HG02571 (cell line): Measurements from ENCODE around the gene SLC22A4.

Experiments
- ATAC-seq: cut with Tn5 transposase; IDR thresholded peaks from one replicate; pipeline ENCODE4 v1.9.1; 2021; ENCODE audit warnings: mild to moderate bottlenecking, moderate library complexity; ENCODE audit not compliant: unreplicated experiment

SLC22A4 gene

DNA sequence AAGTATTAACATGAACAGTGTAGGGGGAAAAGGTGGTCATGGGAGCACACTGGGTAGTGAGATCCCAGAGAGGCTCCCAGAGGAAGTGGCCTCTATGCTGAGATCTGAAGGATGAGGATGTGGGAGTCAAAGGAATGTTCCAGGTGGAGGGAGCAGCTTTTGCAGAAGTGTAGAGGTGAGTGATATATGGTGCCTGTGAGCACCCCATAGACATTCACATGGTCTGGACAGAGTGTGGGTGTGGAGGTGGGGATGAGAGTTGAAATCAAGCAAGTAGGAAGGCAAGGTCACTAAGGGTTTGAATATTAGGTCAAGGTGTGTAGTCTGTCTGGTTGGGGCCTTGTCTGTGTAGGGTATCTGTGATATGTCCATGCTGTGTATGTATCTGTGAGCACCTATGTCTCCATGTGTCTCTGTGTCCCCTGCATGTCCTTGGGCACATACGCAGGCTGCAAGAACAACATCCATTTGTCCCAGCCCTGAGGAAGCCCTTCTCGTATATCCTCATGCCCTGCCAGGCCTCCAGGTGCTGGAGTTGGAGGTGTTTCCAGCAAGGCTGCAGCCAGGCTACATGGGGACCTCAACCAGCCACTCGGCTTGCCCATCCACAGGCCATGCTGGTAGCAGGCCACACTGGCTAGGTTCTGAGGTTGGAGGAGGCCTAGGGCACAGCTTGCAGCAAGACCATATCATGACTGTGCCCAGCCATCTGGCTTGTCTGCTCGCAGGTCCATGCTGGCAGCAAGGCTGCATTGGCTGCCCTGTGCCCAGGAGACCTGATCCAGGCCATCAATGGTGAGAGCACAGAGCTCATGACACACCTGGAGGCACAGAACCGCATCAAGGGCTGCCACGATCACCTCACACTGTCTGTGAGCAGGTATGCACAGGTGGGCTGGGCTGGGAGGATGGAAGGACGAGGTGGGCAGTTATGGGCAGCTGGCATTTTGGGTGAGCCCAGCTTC is 32.0 kb upstream of the SLC22A4 start:
- ATAC-seq = no peak

DNA sequence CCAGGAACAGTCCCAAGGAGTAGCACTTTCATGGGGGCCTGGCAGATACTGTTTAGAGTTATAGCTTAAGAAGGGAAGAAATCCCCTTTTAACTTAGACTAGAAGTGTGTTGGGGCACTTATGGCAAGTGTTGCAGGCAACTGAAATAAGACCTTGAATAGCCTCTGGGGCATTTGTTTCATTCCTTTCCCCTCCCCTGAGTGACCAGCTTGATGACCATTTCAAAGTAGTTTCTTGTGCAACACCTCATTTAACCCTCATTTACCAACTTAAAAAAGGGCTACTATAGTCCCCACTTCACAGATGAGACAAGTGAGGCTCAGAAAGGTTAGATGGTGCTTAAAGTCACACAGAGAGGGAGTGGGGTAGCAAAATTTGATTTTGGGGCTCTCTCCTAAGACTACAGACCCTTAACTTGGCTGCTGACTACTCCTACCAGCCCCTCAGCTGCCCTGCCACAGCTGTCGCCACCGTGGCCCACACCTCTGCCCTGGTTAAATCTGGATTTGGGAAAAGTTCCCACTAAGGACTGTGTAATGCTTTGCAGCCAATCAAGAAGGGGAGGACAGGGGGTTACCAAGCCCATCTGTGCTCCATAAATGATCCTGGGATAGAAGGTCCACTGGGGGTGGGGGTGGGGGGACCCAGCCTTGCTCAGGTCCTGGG is 31.2 kb upstream of the SLC22A4 start:
- no peak for ATAC-seq

DNA sequence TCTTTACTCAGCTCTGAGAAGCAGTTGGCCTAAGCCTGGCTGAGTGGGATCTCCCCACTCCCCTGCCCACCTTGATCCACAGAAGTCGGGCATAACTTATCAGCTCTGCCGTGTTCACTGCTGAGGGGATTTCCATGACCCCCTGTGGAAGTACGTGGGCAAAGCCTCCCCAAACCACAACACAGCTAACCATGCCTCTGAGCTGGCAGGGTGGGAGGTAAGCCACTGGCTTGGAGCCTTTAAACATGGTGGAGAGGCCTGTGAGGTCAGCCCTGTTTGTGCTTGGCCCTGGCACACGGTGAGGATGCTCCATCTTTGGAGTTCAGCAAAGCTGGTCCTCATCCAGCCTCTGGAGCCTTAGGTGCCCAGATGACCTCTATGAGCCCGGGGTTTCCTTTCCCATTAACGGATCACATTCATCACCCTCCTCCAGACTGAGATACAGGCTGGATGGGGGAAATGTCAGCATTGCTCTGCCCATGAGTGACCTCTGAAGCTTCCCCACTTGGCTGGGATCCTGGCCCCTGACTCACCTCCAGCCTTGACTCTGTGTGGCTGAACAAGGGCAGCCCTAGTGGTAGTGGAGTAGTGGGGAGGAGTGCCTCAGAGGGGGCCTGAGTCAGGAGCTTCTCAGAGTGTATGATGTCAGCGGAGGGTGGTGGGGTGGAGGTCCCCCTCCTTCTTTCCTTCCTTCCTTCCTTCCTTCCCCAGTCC is 30.5 kb upstream of the SLC22A4 start:
- ATAC-seq = no peak

DNA sequence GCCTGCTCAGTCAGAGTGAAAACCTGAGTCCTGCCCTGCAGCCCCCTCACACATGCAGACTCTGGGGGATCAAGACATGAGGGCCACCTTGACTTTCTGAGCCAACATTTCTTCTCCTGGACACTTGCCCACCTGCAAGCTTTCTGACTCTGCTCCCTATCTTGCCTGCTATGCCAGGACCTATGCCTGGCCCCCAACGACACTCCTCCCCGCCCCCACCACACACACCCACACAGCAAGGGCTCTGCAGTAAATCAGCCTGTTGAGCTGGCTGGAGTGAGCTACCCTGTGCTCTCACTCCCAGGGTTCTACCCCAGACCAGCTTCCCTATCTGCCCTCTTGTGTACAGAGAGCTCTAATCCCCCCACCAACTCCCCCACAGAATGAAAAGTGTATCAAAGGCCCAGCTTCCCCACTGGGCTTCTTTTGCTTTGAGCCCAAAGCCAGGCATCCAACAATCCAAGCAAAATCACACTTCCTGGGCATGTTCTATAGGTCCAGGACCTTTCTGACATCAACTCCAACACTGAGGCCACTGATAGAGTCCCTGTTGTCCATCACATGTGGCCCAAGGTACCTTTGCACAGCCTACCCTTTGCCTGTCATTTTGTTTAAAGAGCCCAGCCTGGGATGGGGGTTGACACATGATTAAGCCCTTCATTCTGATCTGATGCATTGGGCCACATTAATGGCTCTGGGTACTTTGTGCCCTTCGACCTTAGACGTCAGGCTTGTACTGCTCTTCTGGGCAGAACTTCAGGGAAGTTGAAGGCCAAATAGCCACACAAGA is 29.5 kb upstream of the SLC22A4 start:
- no peak for ATAC-seq

DNA sequence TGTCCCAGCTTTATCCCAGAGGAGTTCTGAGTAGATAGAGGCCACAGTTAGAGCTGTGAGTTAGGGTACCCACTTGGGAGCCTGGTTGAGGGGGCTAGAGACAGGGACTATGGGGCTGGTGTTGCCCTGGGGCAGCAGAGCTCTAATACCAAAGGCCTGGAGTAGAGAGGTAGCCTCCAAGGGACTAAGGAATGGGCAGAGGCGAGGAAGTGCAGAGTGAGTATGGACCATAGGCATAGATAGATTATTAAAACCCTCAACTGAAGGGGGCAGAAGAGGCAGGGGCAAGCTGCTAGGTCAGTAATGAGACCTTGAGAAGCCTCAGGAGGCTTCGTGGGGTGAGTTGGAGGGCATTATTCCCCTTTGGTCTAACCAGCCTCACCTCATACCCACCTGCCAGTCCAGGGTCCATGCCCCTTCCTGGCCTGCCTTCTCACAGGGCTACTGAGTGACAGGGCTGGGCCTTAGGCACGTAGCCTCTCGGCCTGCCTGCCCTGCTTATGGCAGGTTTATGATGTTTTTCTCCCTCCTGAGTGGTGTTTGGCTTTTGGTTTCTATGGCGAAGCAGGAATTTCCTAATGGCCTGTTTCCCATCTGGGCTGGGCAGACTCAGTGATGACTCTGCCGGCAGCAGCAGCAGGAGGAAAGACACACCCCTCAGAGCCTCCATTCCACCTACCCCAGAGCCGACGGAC is 28.7 kb upstream of the SLC22A4 start:
- ATAC-seq = no peak

DNA sequence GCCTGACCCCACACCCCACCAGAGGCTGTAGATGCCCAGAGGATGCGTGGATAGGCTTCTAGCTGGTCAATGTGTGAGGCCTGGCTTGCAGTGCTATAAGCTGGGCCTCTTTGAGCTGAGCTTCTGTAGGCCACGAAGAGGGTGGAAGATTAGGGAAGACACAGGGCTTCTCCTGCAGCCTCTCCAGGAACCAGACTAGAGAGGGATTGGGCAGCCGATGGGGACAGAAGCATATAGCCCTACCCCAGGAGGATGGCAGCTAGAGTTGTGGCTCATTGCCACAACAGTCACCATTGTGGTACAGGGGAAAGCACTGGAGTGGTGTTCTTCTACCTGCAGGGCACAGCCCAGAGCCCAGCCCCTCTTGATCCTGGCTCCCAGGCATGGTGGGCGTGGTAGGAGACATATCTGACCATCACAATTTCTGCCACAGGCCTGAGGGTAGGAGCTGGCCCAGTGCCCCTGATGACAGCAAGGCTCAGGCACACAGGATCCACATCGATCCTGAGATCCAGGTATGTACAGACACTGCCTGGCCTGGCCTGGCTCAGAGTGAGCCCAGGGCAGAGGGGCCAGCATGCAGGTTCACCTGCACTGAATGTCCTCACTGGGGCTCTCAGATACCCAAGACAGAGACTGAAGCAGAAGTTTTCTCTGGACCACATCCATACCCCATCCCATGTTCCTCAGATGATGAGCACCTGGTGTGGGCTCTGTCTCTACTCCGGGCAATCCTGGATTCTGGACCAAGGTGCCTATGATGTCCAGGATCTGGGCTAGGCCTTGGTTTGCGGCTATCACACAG is 28.0 kb upstream of the SLC22A4 start:
- no peak for ATAC-seq

DNA sequence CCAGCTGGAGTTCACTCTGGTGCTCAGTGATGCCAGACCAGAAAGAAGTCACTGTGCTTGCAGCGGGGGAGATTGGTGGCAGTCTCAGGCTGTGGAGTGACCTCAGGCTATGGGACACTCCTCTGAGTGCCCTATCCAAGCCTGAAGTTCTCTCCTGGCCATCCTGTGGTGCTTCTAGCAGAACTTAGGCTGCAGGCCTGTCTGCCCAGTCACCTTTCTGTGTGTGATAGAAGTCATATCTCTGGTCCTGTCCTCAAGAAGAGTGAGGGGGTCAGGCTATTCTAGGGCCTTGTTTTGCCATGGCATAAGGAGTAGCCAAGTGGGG is 27.4 kb upstream of the SLC22A4 start:
- ATAC-seq = no peak

DNA sequence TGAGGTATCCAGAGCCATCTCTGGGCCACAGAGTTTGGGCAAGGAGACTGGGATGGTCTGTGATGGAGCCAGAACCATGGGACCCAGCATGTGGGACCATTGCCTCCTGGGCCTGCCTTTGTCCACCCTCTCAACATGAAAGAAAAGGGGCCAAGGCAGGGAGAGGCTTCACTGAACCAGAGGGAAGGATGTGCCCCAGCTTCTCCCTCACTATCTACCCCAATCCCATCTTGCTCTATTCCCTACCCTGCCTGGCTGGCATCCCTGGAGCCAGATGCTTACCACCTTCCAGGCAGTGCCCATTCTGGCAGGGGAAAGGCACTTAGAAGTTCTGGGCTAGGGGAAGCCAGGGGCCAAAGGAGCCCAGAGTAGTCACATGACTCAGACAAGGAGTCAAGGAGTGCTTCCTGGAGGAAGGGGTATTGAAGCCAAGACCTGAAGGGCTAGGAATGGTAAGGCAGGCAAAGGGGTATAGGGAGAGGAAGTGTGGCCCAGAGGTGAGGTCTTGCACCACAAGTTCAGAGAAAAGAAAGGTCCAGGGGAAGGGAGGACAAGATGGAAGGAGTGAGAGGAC is 26.9 kb upstream of the SLC22A4 start:
- ATAC-seq = no peak

DNA sequence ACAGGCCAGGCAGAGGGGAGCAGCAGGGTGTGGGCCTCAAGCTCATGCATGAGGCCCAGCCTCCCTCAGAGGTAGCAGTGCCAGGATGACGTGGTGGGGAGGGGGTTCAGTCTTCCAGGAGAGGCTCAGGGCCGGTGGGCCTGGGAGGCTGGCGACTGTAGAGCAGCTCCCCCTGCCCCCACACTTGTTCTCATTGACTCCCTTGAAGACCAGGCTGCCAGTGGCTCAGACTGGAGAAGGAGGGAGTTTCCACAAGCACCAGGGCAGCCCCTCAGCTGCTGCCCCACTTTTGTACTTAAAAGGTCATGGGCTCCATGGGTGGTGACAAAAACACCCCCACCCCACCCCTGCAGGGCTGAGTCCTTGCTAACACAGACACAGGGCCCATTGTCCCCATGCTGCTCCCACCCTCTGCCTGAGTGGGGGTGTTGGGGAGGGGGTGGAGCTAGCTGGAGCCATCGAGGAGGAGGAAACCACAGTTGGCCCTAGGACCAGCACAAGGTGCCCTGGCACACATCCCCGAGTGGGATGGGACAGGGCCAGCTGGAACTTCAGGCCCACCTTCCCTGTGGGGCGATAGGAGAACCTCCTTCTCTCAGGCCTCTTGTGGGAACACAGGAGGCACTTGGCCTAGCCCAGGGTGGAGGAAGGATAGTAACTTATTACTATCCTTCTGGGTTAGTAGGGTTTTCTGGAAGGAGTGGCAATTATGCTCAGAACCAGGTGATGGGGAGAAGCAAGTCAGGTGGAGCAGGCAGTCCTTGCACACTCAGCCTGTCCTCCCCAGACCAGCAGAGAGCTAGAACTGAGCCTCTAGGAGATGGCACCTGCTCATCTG is 26.0 kb upstream of the SLC22A4 start:
- peak; percentile 4 for ATAC-seq

DNA sequence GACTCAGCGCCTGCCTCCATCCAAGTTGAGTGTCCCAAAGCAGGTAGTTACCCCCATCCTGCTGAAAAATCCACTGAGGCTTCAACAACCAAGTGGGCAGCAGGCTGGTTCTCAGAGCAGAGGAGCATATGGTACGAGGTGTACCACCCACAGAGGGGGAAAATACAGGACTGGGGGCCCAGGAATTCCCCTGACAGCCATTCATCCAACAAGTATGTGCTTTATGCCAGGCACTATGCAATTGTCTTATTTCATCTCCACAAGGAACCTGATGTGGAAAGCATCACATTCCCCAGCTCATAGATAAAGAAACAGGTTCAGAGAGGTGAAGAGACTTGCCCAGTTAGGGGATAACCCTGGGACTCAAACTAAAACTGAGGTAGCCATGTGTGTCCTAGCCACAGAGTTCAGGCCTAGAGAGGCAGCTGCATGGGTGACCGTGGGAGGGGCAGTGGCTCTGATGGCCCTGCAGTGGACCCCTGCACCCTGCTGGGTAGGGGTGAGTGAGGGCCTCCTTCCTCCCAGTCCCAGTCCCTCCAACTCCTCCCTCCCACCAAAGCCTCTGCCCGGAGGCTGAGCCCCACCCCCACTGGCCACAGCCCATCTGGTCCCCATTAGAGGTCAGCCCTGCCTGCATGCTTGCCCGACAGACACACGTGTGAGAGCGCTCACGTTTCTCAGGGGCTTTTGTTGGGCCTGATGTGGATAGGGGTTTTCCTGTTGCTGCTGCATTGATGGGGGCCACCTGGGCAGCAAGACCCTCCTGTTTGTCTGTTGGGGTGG is 25.2 kb upstream of the SLC22A4 start:
- peak; percentile 69 for ATAC-seq

DNA sequence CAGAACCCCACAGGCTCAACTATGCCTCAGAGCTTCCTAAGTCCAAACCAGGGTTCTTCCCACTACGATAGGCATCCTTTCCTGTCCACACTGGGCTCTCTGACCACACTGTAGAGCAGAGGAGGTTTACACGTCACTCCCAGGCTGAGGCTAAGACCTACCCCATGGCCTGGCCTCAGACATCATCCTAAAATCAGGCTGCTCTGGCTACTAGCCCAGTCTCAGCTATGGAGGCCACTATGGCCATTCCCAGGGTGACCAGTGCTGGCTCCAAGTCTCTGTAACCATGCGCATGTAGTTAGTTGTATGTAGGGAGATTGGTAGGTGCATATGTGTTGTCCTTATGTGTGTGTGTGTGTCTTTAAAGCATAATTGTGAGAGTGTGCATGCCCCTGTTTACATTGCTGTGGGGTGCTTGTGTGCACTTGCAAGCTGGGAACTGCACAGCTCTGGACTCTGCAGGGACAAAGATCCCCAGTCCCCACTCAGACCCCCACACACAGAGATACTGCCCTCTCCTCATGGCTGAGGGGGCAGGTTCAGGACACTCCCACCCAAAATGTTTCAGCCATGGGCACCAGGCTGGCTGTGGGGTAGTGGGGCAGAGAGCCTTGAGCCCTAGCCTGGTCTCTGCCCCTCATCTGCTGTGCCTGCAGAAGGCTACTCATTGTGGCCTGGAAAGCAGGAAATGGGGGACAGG is 24.4 kb upstream of the SLC22A4 start:
- ATAC-seq = no peak

DNA sequence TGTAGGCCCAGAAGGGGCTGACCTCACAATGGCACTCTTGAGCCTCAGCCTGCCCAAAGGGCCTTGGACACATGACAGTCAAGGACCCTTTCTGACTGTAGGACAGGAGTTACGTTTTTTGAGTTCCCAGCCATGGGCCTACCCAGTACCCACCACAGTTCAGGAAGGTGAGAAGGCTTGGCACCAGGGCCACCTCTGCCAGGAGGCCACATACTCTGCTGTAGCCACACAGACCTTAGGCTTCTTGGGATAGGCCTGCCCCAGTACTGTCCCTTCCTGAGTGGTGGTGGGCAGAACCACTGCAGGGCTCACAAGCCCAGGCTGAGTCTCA is 23.9 kb upstream of the SLC22A4 start:
- ATAC-seq = no peak

DNA sequence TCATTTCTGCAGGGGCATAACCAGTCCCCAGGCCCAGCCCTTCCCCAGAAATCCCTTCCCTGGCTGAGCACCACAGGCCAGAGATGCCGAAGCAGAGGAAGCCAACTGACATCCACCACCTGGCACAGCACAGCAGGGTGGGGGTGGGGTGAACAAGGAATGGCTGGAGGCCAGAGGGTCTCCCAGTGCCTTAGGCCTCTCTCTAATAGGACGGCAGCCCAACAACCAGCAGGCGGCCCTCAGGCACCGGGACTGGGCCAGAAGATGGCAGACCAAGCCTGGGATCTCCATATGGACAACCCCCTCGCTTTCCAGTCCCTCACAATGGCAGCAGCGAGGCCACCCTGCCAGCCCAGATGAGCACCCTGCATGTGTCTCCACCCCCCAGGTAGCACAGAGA is 23.5 kb upstream of the SLC22A4 start:
- no peak for ATAC-seq

DNA sequence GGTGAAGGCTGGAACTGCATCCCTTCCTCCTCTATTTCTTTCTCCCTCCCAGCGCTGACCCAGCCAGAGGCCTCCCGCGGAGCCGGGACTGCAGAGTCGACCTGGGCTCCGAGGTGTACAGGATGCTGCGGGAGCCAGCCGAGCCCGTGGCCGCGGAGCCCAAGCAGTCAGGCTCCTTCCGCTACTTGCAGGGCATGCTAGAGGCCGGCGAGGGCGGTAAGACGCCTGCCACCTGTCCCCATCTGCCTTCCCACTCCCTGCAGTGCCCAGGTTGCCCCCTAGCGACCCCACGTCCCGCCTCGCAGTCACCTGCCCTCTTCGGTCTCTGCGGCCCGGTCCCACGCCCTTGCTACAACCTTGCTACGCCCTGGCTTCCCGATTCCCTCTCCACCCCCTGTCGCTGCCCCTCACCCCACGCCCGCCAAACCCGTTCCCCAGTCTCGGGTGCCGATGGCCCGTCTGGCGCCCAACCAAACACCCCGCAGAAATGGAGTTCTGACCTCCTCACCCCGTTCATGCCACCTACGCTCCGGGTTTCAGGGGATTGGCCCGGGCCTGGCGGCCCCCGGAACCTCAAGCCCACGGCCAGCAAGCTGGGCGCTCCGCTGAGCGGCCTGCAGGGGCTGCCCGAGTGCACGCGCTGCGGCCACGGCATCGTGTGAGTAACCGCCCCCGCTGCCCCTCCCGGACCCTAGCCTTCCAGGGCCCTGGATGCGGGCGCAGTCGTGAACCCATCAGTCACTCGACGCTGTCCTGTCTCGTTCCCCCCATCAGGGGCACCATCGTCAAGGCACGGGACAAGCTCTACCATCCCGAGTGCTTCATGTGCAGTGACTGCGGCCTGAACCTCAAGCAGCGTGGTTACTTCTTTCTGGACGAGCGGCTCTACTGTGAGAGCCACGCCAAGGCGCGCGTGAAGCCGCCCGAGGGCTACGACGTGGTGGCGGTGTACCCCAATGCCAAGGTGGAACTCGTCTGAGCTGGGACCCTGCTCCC is 22.6 kb upstream of the SLC22A4 start:
- no peak for ATAC-seq

DNA sequence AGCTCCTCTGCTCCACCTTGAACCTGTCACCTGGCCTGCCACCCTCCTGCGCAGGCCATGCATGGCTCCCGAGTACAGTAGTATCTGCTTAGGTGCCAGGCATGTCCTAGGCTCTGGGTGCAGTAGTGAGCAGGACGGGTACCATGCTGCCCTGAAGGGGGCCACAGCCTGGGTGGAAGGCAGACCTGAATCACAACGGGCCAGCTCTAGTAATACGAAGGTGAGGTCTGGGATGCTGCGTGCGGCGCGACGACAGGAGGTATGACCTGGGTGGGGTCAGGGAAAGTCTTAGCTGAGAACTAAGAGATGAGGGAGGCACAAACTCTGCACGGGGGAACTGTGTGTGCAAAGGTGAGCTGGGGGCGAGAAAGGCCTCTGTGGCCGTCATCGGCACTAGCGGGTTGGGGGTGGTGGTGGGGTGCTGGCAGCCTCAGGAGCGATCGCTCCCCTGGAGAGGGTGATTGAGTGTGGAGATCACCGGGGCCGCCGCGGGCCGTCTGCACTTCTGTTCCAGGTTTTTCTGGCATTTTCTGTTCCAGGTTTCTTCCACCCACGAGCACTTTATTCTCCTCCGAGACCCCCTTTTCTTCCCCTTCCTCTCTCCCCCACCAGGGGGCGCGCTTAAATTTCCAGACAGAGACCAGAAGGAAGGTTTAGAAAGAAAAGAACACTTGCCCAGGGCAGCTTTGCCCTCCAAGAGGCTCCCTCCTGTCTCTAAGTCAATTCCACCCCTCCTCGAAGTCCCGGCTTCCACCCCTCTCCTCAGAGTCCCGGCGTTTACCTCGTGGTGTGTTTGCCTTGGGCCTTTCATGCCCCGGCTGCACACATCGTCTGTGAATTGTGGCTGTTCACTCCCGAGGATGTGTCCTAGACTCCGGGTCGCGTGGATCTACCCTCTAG is 21.6 kb upstream of the SLC22A4 start:
- no peak for ATAC-seq
